ENCODE results near the gene PPFIBP1.

Gene PPFIBP1

DNA sequence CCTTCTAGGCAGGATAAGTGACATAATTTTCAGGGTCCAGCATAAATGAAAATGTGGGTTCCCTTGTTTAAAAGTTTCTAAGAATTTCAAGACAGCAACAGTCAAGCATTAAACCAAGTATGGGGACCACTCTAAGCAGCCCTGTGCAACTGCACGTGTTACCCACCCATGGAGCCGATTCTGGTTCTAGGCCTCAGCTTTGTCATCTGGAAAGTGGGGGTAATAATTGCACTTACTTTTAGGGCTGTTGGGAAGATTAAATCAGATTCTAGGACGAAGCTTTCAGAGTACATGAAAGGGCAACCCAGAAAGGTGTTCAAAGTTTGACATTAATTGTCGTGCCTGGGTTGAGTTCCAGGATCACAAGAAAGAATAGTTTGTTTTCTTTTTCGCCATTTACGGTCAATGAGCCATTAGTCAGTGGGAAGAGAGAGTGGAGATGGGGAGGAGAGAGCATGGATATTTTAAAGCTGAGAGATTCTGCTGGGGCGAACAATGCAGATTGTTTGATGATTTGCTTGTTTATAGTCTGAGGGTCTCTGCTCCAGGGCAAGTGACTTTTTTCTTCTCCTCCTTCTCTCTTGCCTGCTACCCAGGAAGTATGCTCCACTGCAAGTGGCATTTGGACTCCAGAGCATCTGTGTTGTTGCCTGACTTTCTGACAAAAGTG is 10.7 kb upstream of the PPFIBP1 start:
- no peak for DNase-seq

DNA sequence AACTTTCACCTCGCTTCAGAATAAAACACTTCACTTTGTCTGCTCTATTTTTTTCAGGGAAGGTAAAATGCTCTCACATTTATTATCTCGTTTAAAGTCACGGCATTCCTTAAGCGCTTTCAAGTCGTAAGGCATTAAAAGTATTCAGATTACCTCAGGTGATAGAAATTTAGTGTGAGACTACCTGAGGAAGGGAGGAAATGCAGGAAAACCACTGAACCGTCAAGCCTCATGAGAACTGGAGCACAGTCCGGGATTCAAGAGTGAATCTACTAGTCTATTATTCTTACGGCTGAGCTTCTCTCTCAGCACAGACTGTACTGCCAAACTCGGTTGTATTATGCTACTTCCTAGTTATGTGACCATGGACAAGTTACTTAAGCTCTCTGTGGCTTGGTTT is 8.3 kb upstream of the PPFIBP1 start:
- DNase-seq, result no peak

DNA sequence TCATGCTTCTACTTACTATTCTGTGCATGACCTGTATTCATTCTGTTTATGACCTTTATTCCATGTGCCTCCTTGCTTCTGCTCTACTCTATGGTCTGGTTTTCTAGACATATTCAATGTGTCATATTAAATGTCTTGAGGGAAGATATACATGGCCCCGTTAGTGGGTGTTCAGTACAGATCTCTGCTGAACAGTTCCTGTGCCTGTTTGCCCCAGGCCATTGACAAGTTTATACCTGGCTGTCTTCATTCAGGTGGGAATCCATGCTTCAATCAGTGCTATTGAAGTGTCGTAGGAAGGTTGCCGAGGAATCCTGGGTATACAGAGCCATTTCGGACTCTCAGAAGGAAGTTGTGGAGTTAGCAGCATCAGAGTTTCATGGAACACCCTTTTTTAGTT is 7.4 kb upstream of the PPFIBP1 start:
- no peak for DNase-seq

DNA sequence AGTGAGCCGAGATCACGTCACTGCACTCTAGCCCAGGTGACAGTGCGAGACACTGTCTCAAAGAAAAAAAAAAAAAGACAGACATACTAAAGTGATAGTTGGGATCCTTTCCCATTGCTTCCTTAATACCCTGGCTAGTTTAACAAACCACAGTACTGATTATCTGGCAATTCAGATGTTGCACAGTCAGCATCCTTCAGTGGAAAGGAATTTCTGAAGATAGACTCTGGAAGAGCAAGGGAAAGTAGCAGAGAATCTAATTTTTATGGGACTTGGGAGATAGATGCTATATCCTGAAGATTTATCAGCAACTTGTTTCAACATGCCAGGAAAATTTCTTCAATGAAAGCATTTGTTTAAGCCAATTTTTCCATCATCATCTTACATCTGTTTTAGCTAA is 6.5 kb upstream of the PPFIBP1 start:
- no peak for DNase-seq

DNA sequence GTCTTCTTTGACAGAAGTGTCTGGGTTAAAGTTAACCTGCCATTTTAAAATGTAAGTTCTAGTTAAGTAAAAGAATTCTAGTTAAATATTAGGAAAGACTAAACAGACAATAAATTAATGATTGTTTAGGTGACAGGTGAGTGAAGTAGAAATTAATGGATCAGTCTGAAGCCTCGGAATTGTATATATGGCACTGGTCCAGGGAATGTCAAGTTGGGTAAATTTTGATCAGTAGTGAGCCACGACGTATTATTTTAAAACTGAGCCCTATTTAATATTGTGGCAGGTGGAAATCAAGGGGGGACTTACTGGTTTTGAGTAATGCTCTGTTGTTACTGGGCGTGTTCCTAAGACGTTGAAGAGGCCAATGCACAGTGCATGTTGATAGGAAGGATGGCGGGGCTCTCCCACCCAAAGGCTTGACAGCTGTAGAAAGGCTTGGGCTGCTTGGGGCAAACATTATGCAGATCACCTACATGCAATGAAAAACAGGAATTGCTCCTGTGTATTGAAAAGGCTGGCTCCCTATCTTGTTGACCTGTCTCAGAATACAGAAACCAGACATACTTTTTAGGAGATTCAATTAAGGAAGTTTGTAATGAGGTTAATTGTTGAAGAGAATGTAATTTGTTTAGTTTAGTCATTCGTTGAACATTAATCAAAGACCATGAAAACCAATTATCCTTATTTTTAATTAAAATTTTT is 5.9 kb upstream of the PPFIBP1 start:
- no peak for DNase-seq

DNA sequence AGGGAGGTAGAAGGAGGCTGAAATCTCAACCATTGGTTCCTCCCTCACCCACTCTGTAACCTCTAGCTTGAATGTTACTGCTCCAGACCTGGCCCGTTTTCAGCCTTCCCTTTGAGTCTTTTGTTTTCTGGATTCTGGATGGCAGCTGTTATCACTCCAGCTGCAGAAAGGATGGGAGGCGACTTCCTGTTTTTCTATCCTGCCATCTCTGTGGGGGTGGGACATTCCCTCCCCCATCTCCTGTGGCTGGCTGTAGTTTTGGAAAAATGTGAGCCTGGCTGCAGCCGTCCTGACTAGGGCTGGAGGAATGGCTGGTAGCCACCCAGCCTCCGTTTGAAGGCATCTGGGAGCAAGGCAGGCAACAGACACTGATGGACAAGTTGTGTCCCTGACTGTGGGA is 2.9 kb upstream of the PPFIBP1 start:
- no peak for DNase-seq

DNA sequence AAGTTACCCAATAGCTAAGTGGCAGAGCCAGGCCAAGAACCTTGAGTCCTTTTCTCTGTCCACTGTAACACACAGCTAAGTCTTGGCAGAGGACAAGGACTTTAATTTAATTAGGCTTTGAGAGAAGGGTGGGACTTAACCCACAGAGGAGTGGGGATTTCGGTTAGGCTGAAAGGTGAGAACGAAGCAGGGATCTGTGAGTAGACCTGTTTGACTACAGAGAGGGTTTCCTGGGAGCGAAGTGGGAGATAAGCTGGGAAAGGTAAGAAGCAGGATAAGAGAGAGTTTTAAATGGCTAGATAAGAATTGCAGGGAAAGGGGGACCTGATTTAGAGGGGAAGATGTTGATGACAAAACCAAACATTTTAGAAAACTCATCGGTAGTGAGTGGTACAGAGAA is 2.0 kb upstream of the PPFIBP1 start:
- DNase-seq, result no peak

DNA sequence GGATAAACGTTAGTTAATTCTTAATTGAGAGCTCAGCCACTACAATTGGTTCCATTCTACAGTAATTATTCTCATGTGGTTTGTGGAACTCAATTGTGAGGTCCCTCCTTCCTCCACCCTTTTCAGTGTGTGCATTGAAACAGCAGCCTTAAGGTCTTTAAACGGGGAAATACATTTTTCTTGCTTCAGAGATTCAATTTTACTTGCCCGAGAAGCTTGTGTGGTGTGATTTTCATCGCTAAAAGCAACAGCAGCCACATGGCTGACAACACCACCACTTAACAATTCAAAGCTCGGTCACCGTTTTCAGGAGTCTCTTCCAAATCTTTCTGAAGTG is 733 bp upstream of the PPFIBP1 start:
- DNase-seq, result no peak

DNA sequence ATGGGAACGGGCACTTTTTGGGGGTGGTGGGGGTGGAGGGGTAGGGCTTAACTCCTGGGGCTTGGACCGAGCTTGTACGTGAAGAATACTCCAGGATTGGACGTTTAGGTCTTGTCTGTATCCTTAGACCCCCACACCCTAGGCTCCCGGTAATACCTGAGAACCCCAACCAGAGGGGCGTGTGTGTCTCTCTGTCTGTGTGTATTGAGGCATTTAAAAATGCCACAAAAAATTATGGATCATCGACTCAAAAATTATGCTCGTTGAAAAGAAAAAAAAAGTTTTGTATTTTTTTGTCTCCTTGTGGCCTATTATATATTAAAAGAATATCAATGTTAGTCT is 459 bp downstream of the PPFIBP1 start:
- DNase-seq, result no peak

DNA sequence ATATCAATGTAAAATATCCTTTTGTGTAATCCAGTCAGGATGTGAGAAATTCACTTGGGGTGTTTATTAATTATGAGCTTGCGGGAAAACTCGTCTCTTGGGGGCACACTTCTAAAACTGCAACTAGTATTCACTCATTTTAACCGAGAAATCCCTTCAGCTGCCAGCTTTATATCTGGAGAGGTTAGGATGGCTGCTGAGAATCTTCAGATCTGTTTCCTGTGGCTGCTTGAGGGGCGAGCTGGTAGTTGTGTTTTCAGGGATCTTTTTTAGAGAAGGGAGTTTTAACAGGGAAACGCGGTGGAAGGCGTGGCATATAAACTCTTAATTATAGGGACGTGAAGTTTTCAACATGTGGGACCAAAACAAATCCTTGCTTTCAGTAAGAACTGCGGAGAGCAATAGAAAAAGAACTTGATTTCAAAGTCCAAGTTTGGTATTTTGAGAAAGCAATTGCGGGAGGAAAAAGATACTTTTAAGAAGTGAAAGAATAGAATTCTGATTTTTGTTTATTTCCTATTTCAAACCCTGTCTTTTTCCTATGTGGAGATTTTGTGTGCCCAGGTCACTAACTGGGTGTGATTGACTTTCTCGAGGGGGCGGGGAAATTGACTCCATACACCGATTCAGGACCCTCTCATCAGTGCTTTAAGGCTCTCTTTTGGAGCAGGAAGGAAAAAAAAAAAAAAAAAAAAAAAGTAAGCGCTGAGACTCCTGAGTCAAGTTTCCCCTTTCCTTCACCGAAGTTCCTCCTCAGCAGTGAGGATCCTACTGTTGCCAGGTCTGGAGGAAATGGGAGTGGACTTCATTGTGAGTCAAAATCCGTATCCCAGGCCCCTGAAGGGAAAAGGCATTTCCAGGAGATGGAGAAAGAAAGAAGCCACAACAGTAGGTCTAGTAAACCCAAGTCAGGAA is 1.1 kb downstream of the PPFIBP1 start:
- no peak for DNase-seq

DNA sequence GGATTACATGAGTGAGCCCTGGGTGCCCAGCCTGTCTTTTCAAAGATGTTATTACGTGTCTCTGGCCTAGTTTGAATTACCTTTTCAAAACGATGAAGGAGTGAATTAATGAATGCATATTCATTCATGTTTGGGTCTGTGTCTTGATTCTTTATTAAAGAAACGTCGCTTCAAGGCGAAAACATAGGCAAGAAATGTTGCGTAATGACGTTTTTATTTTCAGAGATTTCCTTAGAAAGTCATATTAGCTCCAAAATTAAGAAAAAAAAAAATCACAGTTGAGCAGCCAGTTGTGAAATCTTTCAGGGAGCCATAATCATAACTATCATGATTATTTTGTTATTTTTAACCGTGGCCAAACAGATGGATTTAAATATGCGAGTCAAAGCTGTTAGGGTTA is 3.5 kb downstream of the PPFIBP1 start:
- no peak for DNase-seq

DNA sequence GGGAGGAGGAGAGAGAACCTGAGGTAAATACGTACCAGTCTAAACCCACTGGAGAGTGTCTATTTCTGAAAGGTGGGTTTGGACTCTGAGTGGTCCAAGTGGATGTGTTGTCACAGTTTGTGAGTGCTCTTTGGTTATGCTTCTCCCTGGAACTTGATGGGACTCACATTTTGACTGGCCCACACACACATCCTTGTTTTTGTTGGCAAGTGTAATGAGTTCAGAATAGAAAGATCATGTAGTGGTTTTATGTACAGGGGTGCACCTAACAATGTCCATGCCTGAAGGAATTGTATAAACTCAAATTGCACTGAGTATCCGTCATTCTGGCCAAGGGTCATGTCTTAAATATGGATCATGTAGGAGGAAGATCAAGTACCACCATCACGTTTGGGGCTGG is 4.8 kb downstream of the PPFIBP1 start:
- DNase-seq, result no peak

DNA sequence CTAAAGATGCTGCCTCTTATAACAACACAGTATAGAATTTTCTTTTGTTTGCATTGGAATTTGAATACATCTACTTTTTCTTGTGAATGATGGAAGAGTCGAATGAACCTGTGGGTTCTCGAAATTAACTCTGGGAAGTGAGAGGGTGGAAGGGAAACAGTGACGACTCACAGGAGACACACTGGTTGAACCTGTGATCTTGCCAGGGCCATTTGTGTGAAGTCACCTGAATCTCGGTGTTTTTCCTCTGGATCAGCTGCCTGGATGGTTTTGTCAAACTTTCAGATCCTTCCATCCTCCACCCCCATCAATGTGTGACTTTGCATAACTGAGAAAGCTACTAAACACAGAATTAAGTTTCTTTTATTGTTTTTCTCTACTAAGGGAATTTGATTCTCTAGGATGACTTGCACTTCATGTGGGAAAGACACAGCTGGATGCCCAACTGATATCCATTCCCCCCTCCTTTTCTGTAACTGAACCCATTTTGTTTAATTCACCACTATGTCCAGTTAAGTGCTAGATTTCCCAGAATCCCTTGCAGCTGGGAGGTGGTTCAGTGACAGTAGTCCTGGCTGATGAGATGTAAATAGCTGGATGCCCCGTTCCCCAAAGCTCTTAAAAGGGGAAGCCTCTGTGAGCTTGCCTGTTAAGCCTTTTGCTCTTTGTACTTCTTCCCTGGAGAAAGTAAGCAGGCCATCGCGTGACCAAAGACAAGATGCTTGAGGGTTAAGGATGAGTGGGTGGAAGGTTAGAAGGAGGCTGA is 6.3 kb downstream of the PPFIBP1 start:
- no peak for DNase-seq

DNA sequence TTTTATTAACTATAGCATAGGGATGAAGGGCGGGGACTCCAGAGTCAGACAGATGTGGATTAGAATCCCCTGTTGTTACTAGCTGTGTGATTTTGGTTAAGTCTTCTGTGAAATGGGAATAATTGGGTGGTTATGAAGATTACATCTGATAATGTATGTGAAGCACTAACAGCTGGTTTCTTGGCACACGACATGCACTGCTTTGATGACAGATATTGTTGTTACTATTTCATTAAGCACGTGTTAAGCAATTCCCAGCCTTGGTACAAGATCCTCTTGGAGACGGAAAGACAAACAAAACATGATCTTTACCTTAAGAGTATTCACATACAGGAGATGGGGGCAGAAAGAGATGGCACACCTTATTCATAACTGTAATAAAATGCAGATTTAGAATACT is 7.9 kb downstream of the PPFIBP1 start:
- no peak for DNase-seq

DNA sequence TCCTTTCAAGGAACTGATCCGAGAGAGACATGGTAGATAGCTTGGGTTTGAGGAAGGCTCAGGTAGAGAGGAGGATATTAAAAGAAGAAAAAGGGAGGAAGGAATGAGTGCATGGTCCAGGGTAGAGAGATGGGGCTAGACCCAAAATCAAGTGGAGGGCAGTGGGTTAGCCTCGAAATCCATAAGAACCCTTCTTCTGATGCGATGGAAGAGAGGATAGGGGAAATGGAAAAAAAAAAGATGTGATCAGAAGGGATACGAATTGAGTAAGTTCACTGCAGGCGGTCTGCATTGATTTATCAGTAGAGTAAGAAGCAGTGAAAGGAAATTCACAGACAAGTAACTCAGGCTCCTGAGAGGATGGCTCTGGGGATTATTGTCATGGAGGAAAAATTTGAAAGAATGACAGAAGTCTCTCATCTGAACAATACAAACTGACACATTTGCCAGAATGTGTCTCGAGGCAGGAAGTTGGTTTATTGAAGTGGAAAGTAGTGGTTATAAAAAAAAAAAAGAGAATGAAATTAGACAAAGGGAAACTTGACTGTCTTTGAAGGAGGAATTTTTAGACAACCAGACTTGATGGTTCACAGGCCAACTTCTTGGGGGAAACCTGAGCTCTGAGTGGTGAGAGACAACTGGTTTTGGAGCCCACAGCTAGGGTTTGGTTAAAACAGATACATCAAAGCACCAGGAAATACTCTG is 10.2 kb downstream of the PPFIBP1 start:
- no peak for DNase-seq

DNA sequence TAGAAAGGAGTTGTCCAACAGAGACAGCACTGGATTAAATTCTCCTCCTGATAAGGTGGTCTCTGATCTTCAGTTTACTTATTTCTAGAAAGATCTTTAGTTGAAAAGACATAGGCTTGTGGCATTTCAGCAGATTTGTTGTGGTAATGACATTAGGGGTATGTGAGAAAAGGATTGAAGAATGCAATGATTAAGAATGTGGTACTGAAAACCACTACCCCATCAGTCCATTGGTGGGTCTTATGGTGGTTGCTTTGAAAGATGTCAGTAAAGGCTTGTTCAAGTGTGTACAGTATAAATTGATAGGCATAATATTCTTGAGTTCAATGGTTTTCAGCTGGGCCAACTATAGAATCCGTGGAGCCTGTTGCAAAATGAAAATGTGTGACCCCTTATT is 10.8 kb downstream of the PPFIBP1 start:
- no peak for DNase-seq

DNA sequence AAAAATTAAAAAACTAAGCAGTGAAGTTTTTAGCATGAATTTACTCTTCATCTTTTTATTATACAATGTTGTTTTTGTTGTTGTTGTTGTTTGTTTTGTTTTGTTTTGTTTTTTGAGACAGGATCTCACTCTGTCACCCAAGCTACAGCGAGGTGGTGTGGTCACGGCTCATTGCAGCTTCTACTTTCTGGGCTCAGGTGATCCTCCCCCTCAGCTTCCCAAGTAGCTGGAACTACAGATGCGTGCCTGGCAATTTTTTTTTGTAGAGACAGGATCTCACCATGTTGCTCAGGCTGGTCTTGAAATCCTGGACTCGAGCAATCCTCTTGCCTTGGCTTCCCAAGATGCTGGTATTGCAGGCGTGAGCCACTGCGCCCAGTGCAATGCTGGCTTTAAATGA is 11.3 kb downstream of the PPFIBP1 start:
- DNase-seq, result no peak

DNA sequence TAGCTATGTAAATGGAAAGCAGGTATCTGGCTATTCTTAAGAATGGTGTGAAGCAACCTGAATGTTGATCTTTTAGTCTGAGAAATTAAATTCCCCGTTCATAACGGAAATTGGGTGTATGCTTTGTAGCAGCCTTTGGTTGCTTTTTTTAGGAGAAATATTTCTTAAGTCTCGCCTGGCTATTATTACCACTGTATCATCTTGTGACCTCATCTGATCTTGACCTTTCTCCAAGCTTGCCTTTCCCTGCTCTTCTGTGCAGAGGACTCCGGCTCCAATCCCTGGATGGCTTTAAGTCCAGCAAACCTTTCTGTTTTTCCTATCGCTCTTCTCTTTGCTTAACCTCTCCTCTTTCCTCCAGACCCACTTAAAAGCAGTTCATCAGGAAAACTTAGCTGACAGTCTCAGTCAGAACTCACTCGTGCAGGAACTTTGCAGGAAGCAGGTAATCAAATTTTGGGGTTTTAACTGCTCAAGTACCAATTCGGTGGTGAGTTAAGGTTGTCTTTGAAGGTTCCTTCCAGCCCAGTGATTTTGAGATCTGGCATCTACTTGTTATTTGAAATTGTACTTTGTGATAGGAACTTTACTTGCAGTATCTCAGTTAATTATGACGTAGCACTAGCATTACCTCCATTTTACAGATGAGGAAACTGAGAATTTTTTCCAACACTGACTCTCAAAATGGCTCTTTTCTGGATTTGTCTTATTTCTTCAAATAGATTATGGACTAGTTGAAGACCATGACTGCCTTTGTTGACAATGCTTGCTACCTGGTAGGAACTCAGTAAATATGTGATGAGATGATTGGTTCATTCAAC is 14.1 kb downstream of the PPFIBP1 start:
- DNase-seq, result no peak

DNA sequence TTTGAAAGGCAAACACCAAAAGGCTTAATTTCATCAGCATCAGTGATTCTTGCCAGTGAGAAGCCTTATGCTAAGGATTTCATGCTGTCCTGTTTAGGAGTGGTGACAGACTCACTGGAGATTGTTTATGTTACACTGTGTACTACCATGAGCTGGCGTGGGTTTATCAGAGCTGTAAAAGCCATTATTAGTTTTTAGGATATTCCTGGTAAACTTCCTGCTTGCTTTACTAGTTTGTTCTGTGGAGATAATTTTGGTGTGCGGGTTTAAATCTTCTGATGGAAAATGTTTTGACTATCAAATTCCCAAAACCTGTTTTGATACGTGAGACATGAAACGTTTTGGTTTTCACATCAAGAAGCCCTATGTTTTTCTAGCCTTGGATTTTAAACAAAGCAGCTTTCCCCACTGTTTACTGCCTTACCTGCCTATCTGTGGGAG is 15.2 kb downstream of the PPFIBP1 start:
- DNase-seq, result no peak

DNA sequence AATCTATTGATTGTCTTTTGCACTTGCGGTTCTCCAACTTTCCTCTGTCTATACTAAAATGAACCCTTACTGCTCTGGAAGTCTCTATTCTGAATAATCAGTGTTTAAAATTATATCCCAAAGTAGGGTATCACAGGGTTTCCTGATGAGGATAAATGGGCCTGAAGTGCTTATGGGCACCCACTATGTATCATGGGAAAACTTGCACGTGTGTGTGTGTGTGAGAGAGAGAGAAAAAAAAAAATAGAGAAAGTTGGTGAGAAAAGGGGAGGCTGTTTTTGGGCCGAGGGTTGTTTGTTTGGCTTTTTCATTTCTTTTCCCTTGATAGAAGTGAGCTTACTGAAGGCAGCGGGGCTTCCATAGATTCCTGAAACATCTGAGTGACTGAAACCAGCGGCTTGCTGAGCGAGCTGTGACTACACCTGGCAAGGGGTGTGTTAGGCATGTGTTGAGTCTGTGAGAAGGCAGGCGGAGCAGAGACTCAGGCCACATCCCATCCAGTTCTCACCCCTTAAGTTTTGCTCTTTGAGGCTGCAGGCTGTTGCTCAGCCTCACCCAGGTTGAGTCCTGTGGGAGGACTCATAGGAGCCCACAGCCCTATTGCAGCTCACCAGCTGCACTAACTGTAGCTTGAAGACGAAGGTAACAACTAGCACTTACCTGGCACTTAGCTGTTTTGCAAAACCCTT is 17.2 kb downstream of the PPFIBP1 start:
- DNase-seq, result no peak

DNA sequence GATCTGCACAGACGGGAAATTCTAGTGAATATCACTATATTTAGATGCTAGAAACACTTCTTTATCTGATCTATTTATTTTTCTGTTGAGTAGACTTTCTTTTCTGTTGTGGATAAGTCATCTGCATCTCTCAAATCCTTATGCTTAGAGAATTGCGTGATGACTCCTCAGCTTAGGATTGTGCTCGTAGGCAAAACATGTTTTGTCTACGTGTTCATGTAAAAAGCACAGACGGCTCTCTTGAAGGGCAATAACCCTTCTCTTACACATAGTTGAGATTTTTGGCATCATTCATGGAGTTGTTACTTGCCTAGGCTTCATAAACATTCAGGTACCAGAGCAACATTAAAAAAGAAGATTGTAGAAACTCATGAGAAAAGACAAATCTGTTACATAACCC is 18.6 kb downstream of the PPFIBP1 start:
- DNase-seq, result no peak

All from NCI-H187 treated with DMSO at 0.1 percent for 48 hours (cell line).